Measurements from ENCODE around the gene NR4A1.

NR4A1 gene

GRCh38 chr12:52035926-52036325 is 15.3 kb upstream of the NR4A1 start:
- H3K4me3 ChIP-seq (ENCODE audit: low read depth, low read length) = no peak overlapping the region
- DNase-seq (ENCODE audit: low read depth) = no peak
- no peak for TF ChIP-seq CTCF (IDR thresholded peaks at IDR 0.05; ENCODE audit: insufficient read depth, low read depth, low read length, missing control alignments)

DNA sequence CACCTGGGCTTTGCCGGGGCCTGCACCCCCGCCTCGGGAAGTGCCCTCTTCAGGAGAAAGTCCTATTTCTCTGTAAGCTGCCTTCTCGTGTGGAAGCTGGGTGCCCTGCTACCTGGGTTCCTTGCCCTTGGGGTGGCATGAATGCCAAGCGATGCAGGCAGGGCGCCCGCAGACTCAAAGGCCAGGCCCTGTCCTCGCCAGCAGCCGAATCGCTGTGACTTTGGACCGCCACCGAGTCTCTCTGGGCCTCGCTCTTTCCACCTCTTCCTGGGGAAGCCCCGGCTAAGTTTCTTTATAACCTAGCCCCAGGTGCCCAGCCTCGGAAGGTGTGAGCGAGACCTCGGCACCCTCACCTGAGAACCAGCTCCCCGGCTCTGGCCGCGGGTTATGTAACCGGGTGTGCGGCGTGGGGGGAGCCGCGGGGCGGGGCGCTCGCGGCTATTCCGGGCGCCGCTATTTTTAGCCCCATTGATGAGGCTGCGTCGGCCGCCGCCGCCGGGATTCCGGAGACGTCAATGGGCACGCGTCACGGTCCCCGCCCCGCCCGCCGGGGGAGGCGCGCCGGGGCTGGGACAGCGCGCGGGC is 14.6 kb upstream of the NR4A1 start:
- peak overlapping the region; percentile 63 for H3K4me3 ChIP-seq (ENCODE audit: low read depth, low read length)
- TF ChIP-seq CTCF (IDR thresholded peaks at IDR 0.05; ENCODE audit: insufficient read depth, low read depth, low read length, missing control alignments) = no peak
- peak; percentile 69 for DNase-seq (ENCODE audit: low read depth)

DNA sequence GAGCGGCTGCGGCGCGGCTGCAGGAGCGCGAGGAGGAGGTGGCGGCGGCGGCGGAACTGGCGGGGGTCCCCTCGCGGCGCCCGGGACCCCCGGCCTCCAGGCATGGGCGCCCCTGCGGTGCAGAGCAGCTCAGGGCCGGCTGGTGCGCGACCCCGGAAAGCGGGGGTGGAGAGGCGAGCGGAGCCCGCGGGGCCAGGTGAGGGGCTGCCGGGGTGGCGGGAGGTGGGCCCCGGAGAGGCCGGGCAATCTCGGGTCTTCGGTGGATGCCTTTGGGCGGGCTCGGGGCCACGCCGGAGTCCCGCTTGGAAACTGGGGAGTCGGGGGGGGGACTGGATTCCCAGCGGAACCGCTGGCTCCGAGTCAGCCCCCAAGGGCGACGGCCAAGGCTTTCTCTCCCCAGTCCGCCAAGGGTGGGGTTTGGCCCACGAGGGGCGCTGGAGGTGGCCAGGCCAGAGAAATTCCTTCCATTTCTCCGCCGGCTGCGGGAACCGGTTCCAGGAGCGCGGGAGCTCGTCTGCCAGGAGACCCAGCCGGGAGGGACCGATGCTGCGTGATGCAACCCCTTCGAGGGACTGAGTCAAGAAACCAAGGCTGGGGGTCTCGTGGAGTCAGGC is 13.9 kb upstream of the NR4A1 start:
- TF ChIP-seq CTCF (IDR thresholded peaks at IDR 0.05; ENCODE audit: insufficient read depth, low read depth, low read length, missing control alignments) = no peak
- peak overlapping the region; percentile 46 for H3K4me3 ChIP-seq (ENCODE audit: low read depth, low read length)

GRCh38 chr12:52038447-52038846 is 12.8 kb upstream of the NR4A1 start:
- no peak overlapping the region for H3K4me3 ChIP-seq (ENCODE audit: low read depth, low read length)
- TF ChIP-seq CTCF (IDR thresholded peaks at IDR 0.05; ENCODE audit: insufficient read depth, low read depth, low read length, missing control alignments) = no peak
- DNase-seq (ENCODE audit: low read depth) = no peak

More for the DNA sequence above, 13.9 kb upstream of the NR4A1 start:
- no peak for DNase-seq (ENCODE audit: low read depth)

GRCh38 chr12:52041035-52041434 is 10.2 kb upstream of the NR4A1 start:
- DNase-seq (ENCODE audit: low read depth) = no peak
- no peak for TF ChIP-seq CTCF (IDR thresholded peaks at IDR 0.05; ENCODE audit: insufficient read depth, low read depth, low read length, missing control alignments)
- H3K4me3 ChIP-seq (ENCODE audit: low read depth, low read length) = no peak overlapping the region

DNA sequence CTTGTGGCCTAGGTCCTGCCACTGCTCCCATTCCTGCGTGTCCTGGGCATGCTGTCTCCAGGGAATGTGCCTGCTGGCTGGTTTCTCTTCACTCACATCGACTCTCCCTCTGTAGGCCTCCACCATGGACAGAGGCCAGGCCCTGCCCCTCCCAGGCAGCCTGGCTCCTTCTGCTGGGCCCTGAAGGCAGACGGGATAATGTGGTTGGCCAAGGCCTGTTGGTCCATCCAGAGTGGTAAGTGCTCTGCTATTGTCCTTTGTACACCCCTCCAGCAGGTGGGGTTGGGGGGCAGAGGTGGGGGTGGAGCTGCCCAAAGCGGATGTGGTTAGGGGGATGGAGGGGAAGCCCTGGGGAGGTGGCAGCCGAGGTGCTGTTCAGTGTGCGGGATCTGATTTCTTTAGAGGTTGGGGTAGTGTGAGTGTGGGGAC is 9.5 kb upstream of the NR4A1 start:
- peak; percentile 60 for DNase-seq (ENCODE audit: low read depth)
- H3K4me3 ChIP-seq (ENCODE audit: low read depth, low read length) = no peak overlapping the region
- peak; percentile 16 for TF ChIP-seq CTCF (IDR thresholded peaks at IDR 0.05; ENCODE audit: insufficient read depth, low read depth, low read length, missing control alignments)
